ENCODE measurements around the gene FIP1L1. TPM values are rescaled to one million over a fixed set of nuclear protein-coding genes. Genes with fewer than 3 reads are reported as not detected.

Gene FIP1L1
- total and polyA plus RNA-seq, 9 of the 15 experiments (the other 6 are each of a cell fraction or from before 2014, with no cell fraction given): 34.6 to 137 (median 72.0) TPM

GRCh38 chr4:53377319-53378170, at the start of gene FIP1L1 (continued):
- no peak for TF ChIP-seq ZNF764 (CRISPR knock-in tag; IDR thresholded peaks at IDR 0.05; ENCODE audit: low read depth)
- TF ChIP-seq ZBTB7A (IDR thresholded peaks at IDR 0.05; ENCODE audit: borderline replicate concordance, control insufficient read depth, low read depth, low read length): peak; percentile 54; the same call in 1 of the 2 replicates
- TF ChIP-seq, protein P1, sequence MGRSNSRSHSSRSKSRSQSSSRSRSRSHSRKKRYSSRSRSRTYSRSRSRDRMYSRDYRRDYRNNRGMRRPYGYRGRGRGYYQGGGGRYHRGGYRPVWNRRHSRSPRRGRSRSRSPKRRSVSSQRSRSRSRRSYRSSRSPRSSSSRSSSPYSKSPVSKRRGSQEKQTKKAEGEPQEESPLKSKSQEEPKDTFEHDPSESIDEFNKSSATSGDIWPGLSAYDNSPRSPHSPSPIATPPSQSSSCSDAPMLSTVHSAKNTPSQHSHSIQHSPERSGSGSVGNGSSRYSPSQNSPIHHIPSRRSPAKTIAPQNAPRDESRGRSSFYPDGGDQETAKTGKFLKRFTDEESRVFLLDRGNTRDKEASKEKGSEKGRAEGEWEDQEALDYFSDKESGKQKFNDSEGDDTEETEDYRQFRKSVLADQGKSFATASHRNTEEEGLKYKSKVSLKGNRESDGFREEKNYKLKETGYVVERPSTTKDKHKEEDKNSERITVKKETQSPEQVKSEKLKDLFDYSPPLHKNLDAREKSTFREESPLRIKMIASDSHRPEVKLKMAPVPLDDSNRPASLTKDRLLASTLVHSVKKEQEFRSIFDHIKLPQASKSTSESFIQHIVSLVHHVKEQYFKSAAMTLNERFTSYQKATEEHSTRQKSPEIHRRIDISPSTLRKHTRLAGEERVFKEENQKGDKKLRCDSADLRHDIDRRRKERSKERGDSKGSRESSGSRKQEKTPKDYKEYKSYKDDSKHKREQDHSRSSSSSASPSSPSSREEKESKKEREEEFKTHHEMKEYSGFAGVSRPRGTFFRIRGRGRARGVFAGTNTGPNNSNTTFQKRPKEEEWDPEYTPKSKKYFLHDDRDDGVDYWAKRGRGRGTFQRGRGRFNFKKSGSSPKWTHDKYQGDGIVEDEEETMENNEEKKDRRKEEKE (IDR thresholded peaks at IDR 0.05; ENCODE audit: borderline replicate concordance in 1 of 2, control insufficient read depth in 1 of 2, low read depth in 2 of 2, low read length in 1 of 2): no peak
- TF ChIP-seq, protein P2, sequence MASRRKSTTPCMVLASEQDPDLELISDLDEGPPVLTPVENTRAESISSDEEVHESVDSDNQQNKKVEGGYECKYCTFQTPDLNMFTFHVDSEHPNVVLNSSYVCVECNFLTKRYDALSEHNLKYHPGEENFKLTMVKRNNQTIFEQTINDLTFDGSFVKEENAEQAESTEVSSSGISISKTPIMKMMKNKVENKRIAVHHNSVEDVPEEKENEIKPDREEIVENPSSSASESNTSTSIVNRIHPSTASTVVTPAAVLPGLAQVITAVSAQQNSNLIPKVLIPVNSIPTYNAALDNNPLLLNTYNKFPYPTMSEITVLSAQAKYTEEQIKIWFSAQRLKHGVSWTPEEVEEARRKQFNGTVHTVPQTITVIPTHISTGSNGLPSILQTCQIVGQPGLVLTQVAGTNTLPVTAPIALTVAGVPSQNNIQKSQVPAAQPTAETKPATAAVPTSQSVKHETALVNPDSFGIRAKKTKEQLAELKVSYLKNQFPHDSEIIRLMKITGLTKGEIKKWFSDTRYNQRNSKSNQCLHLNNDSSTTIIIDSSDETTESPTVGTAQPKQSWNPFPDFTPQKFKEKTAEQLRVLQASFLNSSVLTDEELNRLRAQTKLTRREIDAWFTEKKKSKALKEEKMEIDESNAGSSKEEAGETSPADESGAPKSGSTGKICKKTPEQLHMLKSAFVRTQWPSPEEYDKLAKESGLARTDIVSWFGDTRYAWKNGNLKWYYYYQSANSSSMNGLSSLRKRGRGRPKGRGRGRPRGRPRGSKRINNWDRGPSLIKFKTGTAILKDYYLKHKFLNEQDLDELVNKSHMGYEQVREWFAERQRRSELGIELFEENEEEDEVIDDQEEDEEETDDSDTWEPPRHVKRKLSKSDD (conservative IDR thresholded peaks at IDR 0.05; ENCODE audit: low read length): no peak
- TF ChIP-seq ZNF583 (CRISPR knock-in tag; IDR thresholded peaks at IDR 0.05): no peak
- TF ChIP-seq, protein P3, sequence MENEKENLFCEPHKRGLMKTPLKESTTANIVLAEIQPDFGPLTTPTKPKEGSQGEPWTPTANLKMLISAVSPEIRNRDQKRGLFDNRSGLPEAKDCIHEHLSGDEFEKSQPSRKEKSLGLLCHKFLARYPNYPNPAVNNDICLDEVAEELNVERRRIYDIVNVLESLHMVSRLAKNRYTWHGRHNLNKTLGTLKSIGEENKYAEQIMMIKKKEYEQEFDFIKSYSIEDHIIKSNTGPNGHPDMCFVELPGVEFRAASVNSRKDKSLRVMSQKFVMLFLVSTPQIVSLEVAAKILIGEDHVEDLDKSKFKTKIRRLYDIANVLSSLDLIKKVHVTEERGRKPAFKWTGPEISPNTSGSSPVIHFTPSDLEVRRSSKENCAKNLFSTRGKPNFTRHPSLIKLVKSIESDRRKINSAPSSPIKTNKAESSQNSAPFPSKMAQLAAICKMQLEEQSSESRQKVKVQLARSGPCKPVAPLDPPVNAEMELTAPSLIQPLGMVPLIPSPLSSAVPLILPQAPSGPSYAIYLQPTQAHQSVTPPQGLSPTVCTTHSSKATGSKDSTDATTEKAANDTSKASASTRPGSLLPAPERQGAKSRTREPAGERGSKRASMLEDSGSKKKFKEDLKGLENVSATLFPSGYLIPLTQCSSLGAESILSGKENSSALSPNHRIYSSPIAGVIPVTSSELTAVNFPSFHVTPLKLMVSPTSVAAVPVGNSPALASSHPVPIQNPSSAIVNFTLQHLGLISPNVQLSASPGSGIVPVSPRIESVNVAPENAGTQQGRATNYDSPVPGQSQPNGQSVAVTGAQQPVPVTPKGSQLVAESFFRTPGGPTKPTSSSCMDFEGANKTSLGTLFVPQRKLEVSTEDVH (IDR thresholded peaks at IDR 0.05; ENCODE audit: low read depth, partially characterized antibody): no peak
- TF ChIP-seq HNRNPH1 (optimal IDR thresholded peaks at IDR 0.05; ENCODE audit: low read depth, low read length): no peak
- TF ChIP-seq ZNF224 (CRISPR knock-in tag; IDR thresholded peaks at IDR 0.05): no peak
- no peak for TF ChIP-seq NR1H2 (CRISPR knock-in tag; IDR thresholded peaks at IDR 0.05)
- TF ChIP-seq MAX (CRISPR knock-in tag; IDR thresholded peaks at IDR 0.05): peak; percentile 77; the same call in 1 of the 2 replicates
- no peak for TF ChIP-seq SMC3 (conservative IDR thresholded peaks at IDR 0.05; ENCODE audit: insufficient read depth, low read depth, low read length)
- 0 out of 2 replicates have a peak, but pooled peaks have one; percentile 22 for TF ChIP-seq HDAC8 (tag; IDR thresholded peaks at IDR 0.05)
- TF ChIP-seq, protein P4, sequence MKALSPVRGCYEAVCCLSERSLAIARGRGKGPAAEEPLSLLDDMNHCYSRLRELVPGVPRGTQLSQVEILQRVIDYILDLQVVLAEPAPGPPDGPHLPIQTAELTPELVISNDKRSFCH (CRISPR knock-in tag; IDR thresholded peaks at IDR 0.05): no peak
- TF ChIP-seq, protein P4 (tag; IDR thresholded peaks at IDR 0.05): no peak
- TF ChIP-seq FOXM1 (IDR thresholded peaks at IDR 0.05; ENCODE audit: low read depth): no peak
- no peak for TF ChIP-seq FOXM1 (CRISPR knock-in tag; IDR thresholded peaks at IDR 0.05; ENCODE audit: low read depth)
- TF ChIP-seq SMAD2 (IDR thresholded peaks at IDR 0.05; ENCODE audit: low read depth, low read length): no peak

Data from K562 (cell line).